Neural cell (in vitro differentiated cells): ENCODE data around the gene FIBCD1.

Experiments used
- EZH2 ChIP-seq: fragments of 200-600, 300-800 bp; shearing (Covaris generic), sonication (generic); IDR thresholded peaks from 2 replicates; pipeline ENCODE4 v1.6.1; 2014; ENCODE audit warnings: antibody characterized with exemption, low read length, borderline replicate concordance, mild to moderate bottlenecking; ENCODE audit not compliant: insufficient read depth, poor library complexity, severe bottlenecking
- RAD21 ChIP-seq: fragments of 450-650 bp; conservative IDR thresholded peaks from 2 replicates; pipeline ENCODE4 v1.6.1; 2014; ENCODE audit warnings: antibody characterized with exemption, mild to moderate bottlenecking, moderate library complexity
- TF ChIP-seq, protein P1 (sequence below): fragments of 450-650 bp; IDR thresholded peaks from 2 replicates; pipeline ENCODE4 v1.5.1; 2014; ENCODE audit warnings: antibody characterized with exemption, mild to moderate bottlenecking, moderate library complexity; ENCODE audit not compliant: poor library complexity, severe bottlenecking
- TF ChIP-seq, protein P2 (sequence below): IDR thresholded peaks from 2 replicates; pipeline ENCODE4 v1.6.1; 2012; ENCODE audit warnings: borderline replicate concordance

DNA sequence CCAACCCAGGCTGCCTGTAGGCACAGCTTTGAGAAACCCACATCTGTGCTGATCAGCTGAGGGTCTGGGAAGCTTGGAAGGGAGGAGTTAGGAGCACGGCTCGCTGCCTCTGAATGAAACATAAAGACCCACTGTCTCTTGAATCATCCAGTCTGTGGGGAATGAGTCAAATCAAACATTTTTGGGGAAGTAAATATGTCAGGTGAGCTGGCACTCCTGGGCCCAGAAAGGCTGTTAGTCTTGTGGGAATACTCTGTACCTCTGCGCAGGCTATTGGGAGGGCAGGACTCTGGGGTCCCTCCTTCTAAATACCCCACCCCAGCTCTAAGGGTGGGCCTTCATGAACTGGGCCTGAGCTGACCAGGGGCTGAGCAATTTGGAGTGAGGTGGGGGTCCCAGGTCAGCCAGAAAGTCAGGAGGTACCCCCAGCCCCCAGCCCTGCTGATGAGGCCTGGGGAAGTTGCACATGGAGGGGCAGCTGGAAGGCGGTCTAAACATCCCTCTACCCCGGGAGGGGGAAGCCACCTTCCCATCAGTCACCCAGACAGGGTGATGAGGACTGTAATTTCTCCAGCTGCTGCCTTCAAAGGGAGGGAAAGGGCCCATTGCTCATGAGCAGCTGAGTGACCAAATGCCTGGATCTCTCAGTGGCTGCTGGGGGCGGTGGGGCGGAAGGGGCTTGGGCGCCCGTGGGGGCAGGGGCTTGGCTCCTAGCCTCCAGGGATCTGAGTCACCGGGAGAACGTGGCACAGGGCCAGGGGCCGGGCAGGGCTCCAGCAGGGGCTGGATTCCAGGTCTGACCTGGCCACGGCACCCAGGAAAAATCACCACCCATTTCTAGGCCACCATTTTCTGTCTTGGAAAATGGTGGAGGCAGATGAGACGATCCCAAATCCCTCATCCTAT, 10.8 kb downstream of the FIBCD1 start:
- no peak for TF ChIP-seq EZH2
- TF ChIP-seq, protein P1, sequence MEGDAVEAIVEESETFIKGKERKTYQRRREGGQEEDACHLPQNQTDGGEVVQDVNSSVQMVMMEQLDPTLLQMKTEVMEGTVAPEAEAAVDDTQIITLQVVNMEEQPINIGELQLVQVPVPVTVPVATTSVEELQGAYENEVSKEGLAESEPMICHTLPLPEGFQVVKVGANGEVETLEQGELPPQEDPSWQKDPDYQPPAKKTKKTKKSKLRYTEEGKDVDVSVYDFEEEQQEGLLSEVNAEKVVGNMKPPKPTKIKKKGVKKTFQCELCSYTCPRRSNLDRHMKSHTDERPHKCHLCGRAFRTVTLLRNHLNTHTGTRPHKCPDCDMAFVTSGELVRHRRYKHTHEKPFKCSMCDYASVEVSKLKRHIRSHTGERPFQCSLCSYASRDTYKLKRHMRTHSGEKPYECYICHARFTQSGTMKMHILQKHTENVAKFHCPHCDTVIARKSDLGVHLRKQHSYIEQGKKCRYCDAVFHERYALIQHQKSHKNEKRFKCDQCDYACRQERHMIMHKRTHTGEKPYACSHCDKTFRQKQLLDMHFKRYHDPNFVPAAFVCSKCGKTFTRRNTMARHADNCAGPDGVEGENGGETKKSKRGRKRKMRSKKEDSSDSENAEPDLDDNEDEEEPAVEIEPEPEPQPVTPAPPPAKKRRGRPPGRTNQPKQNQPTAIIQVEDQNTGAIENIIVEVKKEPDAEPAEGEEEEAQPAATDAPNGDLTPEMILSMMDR = no peak
- TF ChIP-seq RAD21 = no peak
- TF ChIP-seq, protein P2, sequence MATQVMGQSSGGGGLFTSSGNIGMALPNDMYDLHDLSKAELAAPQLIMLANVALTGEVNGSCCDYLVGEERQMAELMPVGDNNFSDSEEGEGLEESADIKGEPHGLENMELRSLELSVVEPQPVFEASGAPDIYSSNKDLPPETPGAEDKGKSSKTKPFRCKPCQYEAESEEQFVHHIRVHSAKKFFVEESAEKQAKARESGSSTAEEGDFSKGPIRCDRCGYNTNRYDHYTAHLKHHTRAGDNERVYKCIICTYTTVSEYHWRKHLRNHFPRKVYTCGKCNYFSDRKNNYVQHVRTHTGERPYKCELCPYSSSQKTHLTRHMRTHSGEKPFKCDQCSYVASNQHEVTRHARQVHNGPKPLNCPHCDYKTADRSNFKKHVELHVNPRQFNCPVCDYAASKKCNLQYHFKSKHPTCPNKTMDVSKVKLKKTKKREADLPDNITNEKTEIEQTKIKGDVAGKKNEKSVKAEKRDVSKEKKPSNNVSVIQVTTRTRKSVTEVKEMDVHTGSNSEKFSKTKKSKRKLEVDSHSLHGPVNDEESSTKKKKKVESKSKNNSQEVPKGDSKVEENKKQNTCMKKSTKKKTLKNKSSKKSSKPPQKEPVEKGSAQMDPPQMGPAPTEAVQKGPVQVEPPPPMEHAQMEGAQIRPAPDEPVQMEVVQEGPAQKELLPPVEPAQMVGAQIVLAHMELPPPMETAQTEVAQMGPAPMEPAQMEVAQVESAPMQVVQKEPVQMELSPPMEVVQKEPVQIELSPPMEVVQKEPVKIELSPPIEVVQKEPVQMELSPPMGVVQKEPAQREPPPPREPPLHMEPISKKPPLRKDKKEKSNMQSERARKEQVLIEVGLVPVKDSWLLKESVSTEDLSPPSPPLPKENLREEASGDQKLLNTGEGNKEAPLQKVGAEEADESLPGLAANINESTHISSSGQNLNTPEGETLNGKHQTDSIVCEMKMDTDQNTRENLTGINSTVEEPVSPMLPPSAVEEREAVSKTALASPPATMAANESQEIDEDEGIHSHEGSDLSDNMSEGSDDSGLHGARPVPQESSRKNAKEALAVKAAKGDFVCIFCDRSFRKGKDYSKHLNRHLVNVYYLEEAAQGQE = no peak
